HUES64 (cell line): ENCODE measurements around the gene RANBP17.

ENCODE experiments used
- H3K27ac ChIP-seq: 2 replicates; pipeline ENCODE4 v1.7.0; 2013; ENCODE audit warnings: low read depth, low read length, inconsistent platforms
- H3K27me3 ChIP-seq: 2 replicates; pipeline ENCODE4 v1.6.1; 2013; ENCODE audit warnings: mild to moderate bottlenecking, low read length; ENCODE audit not compliant: insufficient read depth
- H3K36me3 ChIP-seq: 2 replicates; pipeline ENCODE4 v1.6.1; 2013; ENCODE audit warnings: mild to moderate bottlenecking, low read length; ENCODE audit not compliant: insufficient read depth
- H3K4me1 ChIP-seq: 2 replicates; pipeline ENCODE4 v1.6.1; 2013; ENCODE audit warnings: mild to moderate bottlenecking, low read length, moderate library complexity; ENCODE audit not compliant: insufficient read depth
- H3K4me3 ChIP-seq: 2 replicates; pipeline ENCODE4 v1.5.1; 2013; ENCODE audit warnings: mild to moderate bottlenecking, low read length, moderate library complexity
- H3K9ac ChIP-seq: 2 replicates; pipeline ENCODE4 v1.6.1; 2013; ENCODE audit warnings: mild to moderate bottlenecking, low read depth, low read length
- H3K9me3 ChIP-seq: 2 replicates; pipeline ENCODE4 v1.6.1; 2013; ENCODE audit warnings: low read depth, low read length; ENCODE audit not compliant: insufficient read depth
- WGBS: fragments of 150-250, 120-280 bp; methylation state at CpG from one replicate; pipeline ENCODE4 v1.1.7; 2013; ENCODE audit warnings: missing lambda C conversion rate; 5-methylcytosine and 5-hydroxymethylcytosine counted together

RANBP17 gene

DNA sequence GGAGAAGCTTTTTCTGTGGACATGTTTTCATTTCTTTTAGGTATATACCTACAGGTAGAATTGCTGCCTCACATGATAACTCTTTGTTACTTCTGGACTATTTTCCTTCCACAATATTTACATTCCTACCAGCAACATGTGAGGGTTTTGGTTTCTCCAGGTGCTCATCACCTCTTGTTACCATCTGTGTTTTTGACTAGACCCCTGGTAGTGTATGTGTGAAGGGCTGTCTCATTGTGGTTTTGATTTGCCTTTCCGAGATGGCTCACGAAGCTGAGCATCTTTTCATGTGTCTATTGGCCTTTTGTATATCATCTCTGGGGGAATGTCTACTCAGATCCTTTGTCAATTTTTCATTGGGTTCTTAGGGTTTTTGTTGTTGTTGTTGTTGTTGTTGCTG is 17.2 kb upstream of the RANBP17 start:
- Histone ChIP-seq H3K27ac (no peak overlapping the region), H3K9me3 (no peaks in the 10 kb centered on the region), H3K9ac (no peak overlapping the region), H3K4me1 (no peaks in the 10 kb centered on the region), H3K36me3 (no peaks in the 10 kb centered on the region), H3K4me3 (no peak overlapping the region), H3K27me3 (no peaks in the 10 kb centered on the region)
- 79% methylated on average over 2 of the region's 2 CpGs for WGBS

GRCh38 chr5:170846416-170846815 is 15.4 kb upstream of the RANBP17 start:
- Histone ChIP-seq H3K36me3 (no peaks in the 10 kb centered on the region), H3K9ac (no peak overlapping the region), H3K27ac (no peak overlapping the region), H3K27me3 (no peaks in the 10 kb centered on the region), H3K4me1 (no peaks in the 10 kb centered on the region), H3K9me3 (no peaks in the 10 kb centered on the region), H3K4me3 (no peak overlapping the region)

- Histone ChIP-seq H3K9ac (no peak overlapping the region), H3K9me3 (no peaks in the 10 kb centered on the region), H3K36me3 (no peaks in the 10 kb centered on the region), H3K4me3 (no peak overlapping the region), H3K27ac (no peak overlapping the region), H3K27me3 (no peaks in the 10 kb centered on the region), H3K4me1 (no peaks in the 10 kb centered on the region)
Observed at GRCh38 chr5:170846846-170847245, 15.0 kb upstream of the RANBP17 start.

DNA sequence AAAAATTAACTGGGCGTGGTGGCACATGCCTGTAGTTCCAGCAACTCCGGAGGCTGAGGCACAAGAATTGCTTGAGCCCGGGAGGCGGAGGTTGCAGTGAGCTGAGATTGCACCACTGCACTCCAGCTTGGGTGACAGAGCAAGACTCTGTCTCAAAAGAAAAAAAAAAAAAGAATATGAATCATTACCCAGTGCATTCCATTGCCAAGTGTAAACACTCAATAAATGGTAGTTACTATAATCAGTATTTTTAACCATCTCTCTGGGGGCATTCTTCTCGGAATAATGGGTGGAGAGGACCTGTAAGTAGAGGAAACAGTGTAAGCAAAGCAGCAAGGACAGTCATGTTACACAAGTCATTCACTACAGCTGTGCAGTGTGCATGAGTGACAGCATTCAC is 13.8 kb upstream of the RANBP17 start:
- Histone ChIP-seq H3K9me3 (no peaks in the 10 kb centered on the region), H3K27me3 (no peaks in the 10 kb centered on the region), H3K4me3 (no peak overlapping the region), H3K9ac (no peak overlapping the region), H3K36me3 (no peaks in the 10 kb centered on the region), H3K4me1 (no peaks in the 10 kb centered on the region), H3K27ac (no peak overlapping the region)
- WGBS = 96% methylated on average over 5 of the region's 5 CpGs

DNA sequence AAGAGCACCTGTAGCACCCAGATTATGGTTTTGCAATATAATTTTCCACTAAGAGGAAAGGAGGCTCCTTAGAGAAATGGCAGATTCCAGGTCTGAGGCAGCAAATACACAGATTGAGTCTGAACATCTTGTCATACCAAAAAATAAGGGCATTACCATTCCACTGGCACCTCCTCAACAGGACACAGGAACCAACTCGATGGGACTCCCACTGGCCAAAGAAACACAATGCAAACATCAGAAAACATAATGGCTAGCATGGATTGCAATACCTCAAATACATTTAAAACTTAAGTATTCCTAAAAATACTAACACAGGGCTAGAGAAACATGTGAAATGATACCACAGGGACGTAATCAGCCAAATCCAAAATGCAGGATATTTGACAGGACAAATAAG is 12.4 kb upstream of the RANBP17 start:
- no peak overlapping the region for H3K4me3 ChIP-seq
- no peaks in the 10 kb centered on the region for H3K27me3 ChIP-seq
- H3K4me1 ChIP-seq = no peaks in the 10 kb centered on the region
- no peaks in the 10 kb centered on the region for H3K36me3 ChIP-seq
- H3K9ac ChIP-seq = no peak overlapping the region
- H3K27ac ChIP-seq = no peak overlapping the region
- 86% methylated on average over 2 of the region's 2 CpGs for WGBS
- no peaks in the 10 kb centered on the region for H3K9me3 ChIP-seq

DNA sequence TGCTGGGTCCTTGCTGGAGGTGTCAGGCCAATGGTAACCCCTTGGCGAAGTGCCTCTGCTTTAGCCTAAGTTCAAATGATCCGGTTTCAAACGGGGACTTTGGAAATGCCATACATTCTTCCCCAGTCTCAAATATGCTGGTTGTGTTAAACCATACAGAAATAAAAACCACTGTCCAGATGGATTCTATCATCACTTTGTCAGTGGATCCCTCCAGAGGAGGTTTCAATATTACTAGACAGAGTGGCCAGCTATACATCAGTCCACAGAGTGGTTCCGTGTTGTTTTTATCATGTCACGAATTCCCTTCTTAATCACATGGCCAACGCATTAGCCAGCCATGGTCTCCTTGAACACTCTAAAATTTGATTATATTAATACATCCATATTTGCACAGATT is 7.3 kb upstream of the RANBP17 start:
- H3K36me3 ChIP-seq = no peaks in the 10 kb centered on the region
- H3K9ac ChIP-seq = no peak overlapping the region
- 94% methylated on average over 6 of the region's 6 CpGs for WGBS
- no peak overlapping the region for H3K4me3 ChIP-seq
- no peaks in the 10 kb centered on the region for H3K27me3 ChIP-seq
- H3K27ac ChIP-seq = no peak overlapping the region
- no peaks in the 10 kb centered on the region for H3K9me3 ChIP-seq
- no peaks in the 10 kb centered on the region for H3K4me1 ChIP-seq

GRCh38 chr5:170857066-170857465 is 4.8 kb upstream of the RANBP17 start:
- Histone ChIP-seq H3K4me1 (no peaks in the 10 kb centered on the region), H3K9ac (no peak overlapping the region), H3K36me3 (no peaks in the 10 kb centered on the region), H3K9me3 (peaks cover 13% of the 10 kb centered on the region), H3K27me3 (no peaks in the 10 kb centered on the region), H3K4me3 (no peak overlapping the region), H3K27ac (no peak overlapping the region)
- WGBS = 100% methylated on average over 1 of the region's 2 CpGs

GRCh38 chr5:170860415-170860814 is 1.4 kb upstream of the RANBP17 start:
- Histone ChIP-seq H3K27ac (no peak overlapping the region), H3K27me3 (peaks cover 13% of the 10 kb centered on the region), H3K9ac (no peak overlapping the region), H3K9me3 (peaks cover 13% of the 10 kb centered on the region), H3K36me3 (no peaks in the 10 kb centered on the region), H3K4me3 (no peak overlapping the region), H3K4me1 (peaks cover 7% of the 10 kb centered on the region; the same call in 1 of the 2 replicates)

DNA sequence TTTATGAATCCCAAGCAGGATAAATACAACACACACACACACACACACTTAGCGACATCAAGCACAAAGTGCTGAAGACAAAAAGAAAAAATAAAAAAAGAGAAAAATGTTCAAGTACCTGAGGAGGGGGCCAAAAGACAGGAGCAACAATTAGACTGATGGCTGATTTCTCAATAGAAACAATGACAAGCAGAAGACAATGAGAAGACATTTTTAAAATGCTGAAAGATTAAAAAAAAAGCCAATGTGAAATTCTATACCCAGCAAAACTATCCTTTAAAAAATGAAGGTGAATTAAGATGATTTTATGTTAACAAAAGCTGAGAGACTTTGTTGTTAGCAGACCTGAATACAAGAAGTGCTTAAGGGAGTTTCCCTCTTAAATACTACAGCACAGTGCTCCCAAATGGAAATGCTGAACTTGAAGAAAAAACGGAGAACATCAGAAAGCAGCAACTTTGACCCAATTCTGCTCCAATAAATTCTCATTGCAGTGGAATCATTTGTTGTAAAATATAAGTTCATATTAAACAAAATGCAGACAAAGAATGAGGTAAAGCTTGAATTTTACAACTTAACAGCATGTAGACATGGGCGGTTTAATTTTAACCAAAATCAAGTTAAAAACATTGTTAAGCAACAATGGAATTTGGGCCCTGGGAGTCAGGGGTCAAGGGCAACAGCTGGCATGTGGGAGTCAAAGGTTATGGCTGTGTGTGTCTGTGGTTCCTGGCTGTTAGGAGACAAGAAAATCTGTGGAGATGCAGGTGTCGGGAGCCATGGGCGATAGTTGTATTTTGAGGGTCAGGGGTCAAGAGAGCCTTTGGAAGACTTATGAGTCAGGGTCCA is 776 bp upstream of the RANBP17 start:
- WGBS = 94% methylated on average over 3 of the region's 5 CpGs
- H3K36me3 ChIP-seq = no peaks in the 10 kb centered on the region
- peaks cover 7% of the 10 kb centered on the region; the same call in 1 of the 2 replicates for H3K4me1 ChIP-seq
- peaks cover 13% of the 10 kb centered on the region for H3K27me3 ChIP-seq
- H3K4me3 ChIP-seq = peak overlapping the region; percentile 40
- H3K9me3 ChIP-seq = peaks cover 13% of the 10 kb centered on the region
- no peak overlapping the region for H3K27ac ChIP-seq
- no peak overlapping the region for H3K9ac ChIP-seq

GRCh38 chr5:170861667-170861916 is 226 bp upstream of the RANBP17 start:
- H3K27me3 ChIP-seq = peaks cover 13% of the 10 kb centered on the region
- H3K4me3 ChIP-seq = peak overlapping the region; percentile 79
- H3K27ac ChIP-seq = no peak overlapping the region

DNA sequence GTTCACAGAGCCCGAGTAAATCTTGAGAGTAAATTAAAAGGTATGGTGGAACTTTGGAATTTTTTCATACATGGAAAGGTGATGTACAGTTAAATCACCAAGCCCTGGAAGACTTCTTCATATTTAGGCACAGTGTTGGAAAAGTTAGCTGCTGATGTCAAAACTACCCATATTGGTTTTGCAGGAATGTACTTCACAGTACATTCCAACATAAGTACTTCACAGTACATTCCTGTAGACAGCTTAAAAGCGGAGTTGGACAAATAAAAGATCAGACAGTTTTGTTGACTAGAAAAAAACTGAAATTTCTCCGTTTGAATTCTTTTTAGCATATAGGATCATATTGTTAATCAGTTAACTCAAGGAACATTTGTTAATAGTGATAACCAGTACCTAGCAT is 1.8 kb downstream of the RANBP17 start:
- H3K36me3 ChIP-seq = no peaks in the 10 kb centered on the region
- H3K27ac ChIP-seq = no peak overlapping the region
- no peak overlapping the region for H3K4me3 ChIP-seq
- peaks cover 8% of the 10 kb centered on the region; the same call in 1 of the 2 replicates for H3K4me1 ChIP-seq
- peaks cover 13% of the 10 kb centered on the region for H3K27me3 ChIP-seq
- peaks cover 13% of the 10 kb centered on the region for H3K9me3 ChIP-seq
- no peak overlapping the region for H3K9ac ChIP-seq
- 98% methylated on average over 3 of the region's 3 CpGs for WGBS

More at GRCh38 chr5:170861667-170861916, 226 bp upstream of the RANBP17 start:
- no peak overlapping the region for H3K9ac ChIP-seq
- H3K9me3 ChIP-seq = peaks cover 13% of the 10 kb centered on the region
- H3K4me1 ChIP-seq = peaks cover 7% of the 10 kb centered on the region; the same call in 1 of the 2 replicates
- WGBS = 7% methylated on average over 23 of the region's 26 CpGs
- no peaks in the 10 kb centered on the region for H3K36me3 ChIP-seq

- Histone ChIP-seq H3K27ac (no peak overlapping the region), H3K9me3 (peaks cover 11% of the 10 kb centered on the region), H3K27me3 (peaks cover 13% of the 10 kb centered on the region), H3K36me3 (no peaks in the 10 kb centered on the region), H3K4me3 (no peak overlapping the region), H3K4me1 (peaks cover 12% of the 10 kb centered on the region), H3K9ac (no peak overlapping the region)
- 98% methylated on average over 1 of the region's 1 CpG for WGBS
Observed at GRCh38 chr5:170865622-170866021, 3.8 kb downstream of the RANBP17 start.
